ENCODE data around the gene GGCX.

The GGCX gene

GRCh38 chr2:85531589-85531988, 29.7 kb downstream of the GGCX start:
- H3K4me3 ChIP-seq (replicated peaks; ENCODE audit: low read depth, low read length) = no peak overlapping the region
- no peak for DNase-seq (ENCODE audit: low read depth)
- no peak for TF ChIP-seq CTCF (IDR thresholded peaks at IDR 0.05; ENCODE audit: low read length, missing control alignments)

- DNase-seq (ENCODE audit: low read depth) = no peak
- TF ChIP-seq CTCF (IDR thresholded peaks at IDR 0.05; ENCODE audit: low read length, missing control alignments) = no peak
- no peak overlapping the region for H3K4me3 ChIP-seq (replicated peaks; ENCODE audit: low read depth, low read length)
Measured at GRCh38 chr2:85529809-85530208, 31.5 kb downstream of the GGCX start.

GRCh38 chr2:85528355-85528754, 32.9 kb downstream of the GGCX start:
- DNase-seq (ENCODE audit: low read depth) = no peak
- H3K4me3 ChIP-seq (replicated peaks; ENCODE audit: low read depth, low read length) = no peak overlapping the region
- no peak for TF ChIP-seq CTCF (IDR thresholded peaks at IDR 0.05; ENCODE audit: low read length, missing control alignments)

GRCh38 chr2:85527787-85528186, 33.5 kb downstream of the GGCX start:
- DNase-seq (ENCODE audit: low read depth) = no peak
- no peak overlapping the region for H3K4me3 ChIP-seq (replicated peaks; ENCODE audit: low read depth, low read length)
- TF ChIP-seq CTCF (IDR thresholded peaks at IDR 0.05; ENCODE audit: low read length, missing control alignments) = no peak

- TF ChIP-seq CTCF (IDR thresholded peaks at IDR 0.05; ENCODE audit: low read length, missing control alignments) = no peak
- DNase-seq (ENCODE audit: low read depth) = no peak
Measured at GRCh38 chr2:85525567-85525966, 35.7 kb downstream of the GGCX start.

GRCh38 chr2:85525029-85525428, 36.3 kb downstream of the GGCX start:
- no peak for DNase-seq (ENCODE audit: low read depth)
- TF ChIP-seq CTCF (IDR thresholded peaks at IDR 0.05; ENCODE audit: low read length, missing control alignments) = no peak
- H3K4me3 ChIP-seq (replicated peaks; ENCODE audit: low read depth, low read length) = no peak overlapping the region

More at GRCh38 chr2:85525567-85525966, 35.7 kb downstream of the GGCX start:
- no peak overlapping the region for H3K4me3 ChIP-seq (replicated peaks; ENCODE audit: low read depth, low read length)

GRCh38 chr2:85524336-85524908, 36.9 kb downstream of the GGCX start:
- no peak overlapping the region for H3K4me3 ChIP-seq (replicated peaks; ENCODE audit: low read depth, low read length)
- no peak for DNase-seq (ENCODE audit: low read depth)
- TF ChIP-seq CTCF (IDR thresholded peaks at IDR 0.05; ENCODE audit: low read length, missing control alignments) = no peak

Measured in fibroblast of pulmonary artery (primary cell).